DND-41 (cell line): ENCODE data around the gene EFNB2.

ENCODE experiments used
- ATAC-seq: fragments of 200-7000 bp; cut with Tn5 transposase; 3 replicates; pipeline ENCODE4 v1.9.1; 2021; ENCODE audit warnings: low read depth; ENCODE audit not compliant: insufficient read depth
- DNase-seq: peaks from one replicate; pipeline ENCODE4 v3.0.0-alpha.2; 2020
- H2AFZ ChIP-seq: 2 replicates; pipeline ENCODE4 v1.6.0; 2012; ENCODE audit warnings: low read depth, low read length
- H3K27ac ChIP-seq: 2 replicates; pipeline ENCODE4 v1.5.1; 2012; ENCODE audit warnings: low read length, inconsistent platforms
- H3K27me3 ChIP-seq: fragments of 200-600 bp; sonication (generic); 2 replicates; pipeline ENCODE4 v1.6.0; 2012; ENCODE audit warnings: low read length, mild to moderate bottlenecking, inconsistent platforms; ENCODE audit not compliant: insufficient read depth, poor library complexity
- H3K36me3 ChIP-seq: 2 replicates; pipeline ENCODE4 v1.5.1; 2012; ENCODE audit warnings: low read length, inconsistent platforms; ENCODE audit not compliant: insufficient read depth
- H3K4me1 ChIP-seq: 2 replicates; pipeline ENCODE4 v1.5.1; 2012; ENCODE audit warnings: mild to moderate bottlenecking, low read length; ENCODE audit not compliant: insufficient read depth
- H3K4me2 ChIP-seq: 2 replicates; pipeline ENCODE4 v1.6.0; 2012; ENCODE audit warnings: mild to moderate bottlenecking, moderate library complexity, low read length, inconsistent platforms; ENCODE audit not compliant: insufficient read depth
- H3K4me3 ChIP-seq, 2 experiments: fragments of 200-600 bp in 1 of 2; shearing (Covaris generic) in 1 of 2; 2 replicates each; pipeline ENCODE4 v1.5.1; 2012 to 2016; ENCODE audit warnings: inconsistent platforms in 2 of 2, low read length in 2 of 2, mild to moderate bottlenecking in 2 of 2, low read depth in 1 of 2, moderate library complexity in 1 of 2
- H3K79me2 ChIP-seq: 2 replicates; pipeline ENCODE4 v1.6.0; 2012; ENCODE audit warnings: low read length, inconsistent platforms; ENCODE audit not compliant: insufficient read depth
- H3K9ac ChIP-seq: 2 replicates; pipeline ENCODE4 v1.6.0; 2012; ENCODE audit warnings: low read depth, mild to moderate bottlenecking, inconsistent platforms, low read length, moderate library complexity
- H3K9me3 ChIP-seq: 2 replicates; pipeline ENCODE4 v1.5.1; 2012; ENCODE audit warnings: low read length, moderate library complexity, mild to moderate bottlenecking, inconsistent platforms; ENCODE audit not compliant: insufficient read depth, severe bottlenecking
- H4K20me1 ChIP-seq: 2 replicates; pipeline ENCODE4 v1.6.0; 2012; ENCODE audit warnings: low read length; ENCODE audit not compliant: insufficient read depth
- CTCF ChIP-seq: IDR thresholded peaks from 2 replicates; pipeline ENCODE4 v1.5.1; 2012; ENCODE audit warnings: borderline replicate concordance, low read length, moderate library complexity, mild to moderate bottlenecking; ENCODE audit not compliant: poor library complexity, severe bottlenecking; ENCODE audit errors: extremely low read depth
- EZH2 ChIP-seq: IDR thresholded peaks from 3 replicates; pipeline ENCODE4 v1.6.1; 2012; ENCODE audit warnings: borderline replicate concordance, low read depth, mild to moderate bottlenecking, moderate library complexity, low read length, inconsistent platforms; ENCODE audit not compliant: severe bottlenecking

EFNB2 gene

GRCh38 chr13:106496072-106496997, 39.1 kb downstream of the EFNB2 start:
- Histone ChIP-seq H3K27ac (no peak overlapping the region), H3K27me3 (no peaks in the 10 kb centered on the region), H3K9ac (no peak overlapping the region), H3K4me3 (no peak overlapping the region), H3K9me3 (no peaks in the 10 kb centered on the region), H4K20me1 (no peaks in the 10 kb centered on the region), H3K4me1 (peaks cover 62% of the 10 kb centered on the region), H2AFZ (no peak overlapping the region), H3K79me2 (no peaks in the 10 kb centered on the region), H3K36me3 (no peaks in the 10 kb centered on the region), H3K4me2 (no peak overlapping the region)
- DNase-seq (no peak), ATAC-seq (no peak)
- no peak for TF ChIP-seq CTCF
- no peak for TF ChIP-seq EZH2

GRCh38 chr13:106494936-106495335, 40.5 kb downstream of the EFNB2 start:
- DNase-seq, result no peak
- Histone ChIP-seq H3K4me1 (peaks cover 48% of the 10 kb centered on the region), H3K79me2 (no peaks in the 10 kb centered on the region), H3K9ac (no peak overlapping the region), H3K4me3 (no peak overlapping the region), H3K27ac (no peak overlapping the region), H3K9me3 (no peaks in the 10 kb centered on the region), H3K4me2 (no peak overlapping the region), H3K27me3 (no peaks in the 10 kb centered on the region), H2AFZ (no peak overlapping the region), H4K20me1 (no peaks in the 10 kb centered on the region), H3K36me3 (no peaks in the 10 kb centered on the region)
- ATAC-seq, result no peak
- TF ChIP-seq EZH2 (no peak), CTCF (no peak)

GRCh38 chr13:106494506-106494905, 41.0 kb downstream of the EFNB2 start:
- DNase-seq (no peak), ATAC-seq (no peak)
- no peak overlapping the region for H3K27ac ChIP-seq
- H2AFZ ChIP-seq, result no peak overlapping the region
- TF ChIP-seq EZH2 (no peak), CTCF (no peak)
- H3K79me2 ChIP-seq, result no peaks in the 10 kb centered on the region
- peaks cover 44% of the 10 kb centered on the region for H3K4me1 ChIP-seq
- H3K36me3 ChIP-seq, result no peaks in the 10 kb centered on the region
- H3K4me3 ChIP-seq, result no peak overlapping the region
- H3K4me2 ChIP-seq, result no peak overlapping the region
- no peaks in the 10 kb centered on the region for H3K27me3 ChIP-seq
- no peaks in the 10 kb centered on the region for H4K20me1 ChIP-seq
- no peaks in the 10 kb centered on the region for H3K9me3 ChIP-seq
- no peak overlapping the region for H3K9ac ChIP-seq
